GM12892 (cell line): ENCODE data around the gene KRTAP9-3.

Source experiments
- POLR2A ChIP-seq: IDR thresholded peaks from 2 replicates; pipeline ENCODE4 v1.6.1; 2011; ENCODE audit warnings: low read depth, low read length, control low read depth
- POLR2AphosphoS5 ChIP-seq: IDR thresholded peaks from 2 replicates; pipeline ENCODE4 v1.6.1; 2011; ENCODE audit warnings: low read depth, low read length, control low read depth

DNA sequence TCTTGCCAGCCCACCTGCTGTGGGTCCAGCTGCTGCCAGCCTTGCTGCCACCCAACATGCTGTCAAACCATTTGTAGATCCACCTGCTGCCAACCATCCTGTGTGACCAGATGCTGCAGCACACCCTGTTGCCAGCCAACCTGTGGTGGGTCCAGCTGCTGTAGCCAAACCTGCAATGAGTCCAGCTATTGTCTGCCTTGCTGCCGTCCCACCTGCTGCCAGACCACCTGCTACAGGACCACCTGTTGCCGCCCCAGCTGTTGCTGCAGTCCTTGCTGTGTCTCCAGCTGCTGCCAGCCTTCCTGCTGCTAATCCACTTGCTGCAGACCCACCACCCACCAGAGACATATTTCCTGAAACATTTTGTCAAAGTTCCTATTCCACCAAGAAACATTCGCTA lies 41.9 kb upstream of the KRTAP9-3 start:
- TF ChIP-seq POLR2A (no peak), POLR2AphosphoS5 (no peak)
